ENCODE data around the gene OR51B4. TPM values are rescaled to one million over a fixed set of nuclear protein-coding genes. Genes with fewer than 3 reads are reported as not detected.

The OR51B4 gene
- polyA plus RNA-seq, 1 of the 3 experiments (the other 2 are of a cell fraction): 0.07 TPM

- Histone ChIP-seq H3K4me3 (ENCODE audit: low read depth in 2 of 2, low read length in 1 of 2) (no peak overlapping the region), H3K27ac (ENCODE audit: low read depth in 2 of 2, low read length in 1 of 2) (no peak overlapping the region), H3K9me3 (no peaks in the 10 kb centered on the region), H2AFZ (ENCODE audit: low read depth) (no peak overlapping the region), H3K36me3 (replicated peaks in 1 of 2; ENCODE audit: control insufficient read depth in 1 of 2, insufficient read depth in 2 of 2, low read length in 1 of 2) (no peaks in the 10 kb centered on the region), H3K9me2 (no peaks in the 10 kb centered on the region), H3K4me1 (ENCODE audit: control insufficient read depth in 1 of 2, insufficient read depth in 2 of 2, low read depth in 1 of 2, low read length in 1 of 2) (no peaks in the 10 kb centered on the region), H3F3A (replicated peaks; ENCODE audit: insufficient read depth) (no peaks in the 10 kb centered on the region), H3K4me2 (no peak overlapping the region), H3K9ac (no peak overlapping the region), H3K79me2 (ENCODE audit: insufficient read depth) (no peaks in the 10 kb centered on the region), H4K20me1 (ENCODE audit: insufficient read depth) (no peaks in the 10 kb centered on the region), H3K27me3 (ENCODE audit: insufficient read depth) (no peaks in the 10 kb centered on the region)
- no peak for TF ChIP-seq REST (IDR thresholded peaks at IDR 0.05; ENCODE audit: low read depth, low read length)
- no peak for TF ChIP-seq FOXJ3 (CRISPR knock-in tag; IDR thresholded peaks at IDR 0.05)
- TF ChIP-seq CHD2 (IDR thresholded peaks at IDR 0.05; ENCODE audit: low read length, partially characterized antibody): no peak
- no peak for TF ChIP-seq RFX5 (IDR thresholded peaks at IDR 0.05; ENCODE audit: low read length)
- CTCF ChIA-PET: no interaction called here
- POLR2A ChIA-PET: no interaction called here
- WGBS (ENCODE audit: low lambda C conversion rate): 35% methylated on average over 6 of the region's 6 CpGs
- no peak for DNase-seq
These were observed 12.7 kb downstream of the OR51B4 start for GRCh38 chr11:5288906-5289550.

GRCh38 chr11:5288108-5288905 lies 13.4 kb downstream of the OR51B4 start:
- Histone ChIP-seq H4K20me1 (ENCODE audit: insufficient read depth) (no peaks in the 10 kb centered on the region), H3K9me3 (no peaks in the 10 kb centered on the region), H3K9ac (no peak overlapping the region), H3K4me1 (ENCODE audit: control insufficient read depth in 1 of 2, insufficient read depth in 2 of 2, low read depth in 1 of 2, low read length in 1 of 2) (no peaks in the 10 kb centered on the region), H2AFZ (ENCODE audit: low read depth) (no peak overlapping the region), H3K4me2 (no peak overlapping the region), H3F3A (replicated peaks; ENCODE audit: insufficient read depth) (no peaks in the 10 kb centered on the region), H3K9me2 (no peaks in the 10 kb centered on the region), H3K4me3 (ENCODE audit: low read depth in 2 of 2, low read length in 1 of 2) (no peak overlapping the region), H3K79me2 (ENCODE audit: insufficient read depth) (no peaks in the 10 kb centered on the region), H3K27ac (ENCODE audit: low read depth in 2 of 2, low read length in 1 of 2) (no peak overlapping the region), H3K27me3 (ENCODE audit: insufficient read depth) (no peaks in the 10 kb centered on the region), H3K36me3 (replicated peaks in 1 of 2; ENCODE audit: control insufficient read depth in 1 of 2, insufficient read depth in 2 of 2, low read length in 1 of 2) (no peaks in the 10 kb centered on the region)
- WGBS (ENCODE audit: low lambda C conversion rate): 6% methylated on average over 7 of the region's 7 CpGs
- ChIA-PET CTCF (no interaction called here), POLR2A (no interaction called here)
- no peak for TF ChIP-seq REST (IDR thresholded peaks at IDR 0.05; ENCODE audit: low read depth, low read length)
- TF ChIP-seq FOXJ3 (CRISPR knock-in tag; IDR thresholded peaks at IDR 0.05): no peak
- no peak for TF ChIP-seq RAD21 (IDR thresholded peaks at IDR 0.05; ENCODE audit: low read length)
- TF ChIP-seq ZBTB33 (IDR thresholded peaks at IDR 0.05; ENCODE audit: borderline replicate concordance, low read depth): no peak
- TF ChIP-seq EP300 (IDR thresholded peaks at IDR 0.05; ENCODE audit: borderline replicate concordance in 1 of 2, low read depth in 1 of 2, low read length in 1 of 2): no peak
- TF ChIP-seq MAX (IDR thresholded peaks at IDR 0.05; ENCODE audit: low read depth): no peak
- TF ChIP-seq GATA2 (CRISPR knock-in tag; IDR thresholded peaks at IDR 0.05): no peak
- TF ChIP-seq PBX3 (IDR thresholded peaks at IDR 0.05): no peak
- TF ChIP-seq NFIC (IDR thresholded peaks at IDR 0.05; ENCODE audit: borderline replicate concordance): no peak
- no peak for TF ChIP-seq GABPA (IDR thresholded peaks at IDR 0.05; ENCODE audit: low read depth)
- no peak for TF ChIP-seq RCOR1 (IDR thresholded peaks at IDR 0.05; ENCODE audit: low read length)
- no peak for TF ChIP-seq JUND (IDR thresholded peaks at IDR 0.05)
- DNase-seq: no peak
